SIG-M5 treated with dmso at 0.1 percent for 504 hours (cell line): Measurements from ENCODE around the gene CCDC68.
"Not testable (repeated sequence)": the region's sequence is repeated elsewhere in the genome, so short reads cannot be mapped to it uniquely, and the experiment has no call there.

Source experiments
- DNase-seq: peaks from one replicate; lab custom pipeline; 2025; ENCODE audit not compliant: unreplicated experiment; lab: John Stamatoyannopoulos, UW

Gene CCDC68, protein sequence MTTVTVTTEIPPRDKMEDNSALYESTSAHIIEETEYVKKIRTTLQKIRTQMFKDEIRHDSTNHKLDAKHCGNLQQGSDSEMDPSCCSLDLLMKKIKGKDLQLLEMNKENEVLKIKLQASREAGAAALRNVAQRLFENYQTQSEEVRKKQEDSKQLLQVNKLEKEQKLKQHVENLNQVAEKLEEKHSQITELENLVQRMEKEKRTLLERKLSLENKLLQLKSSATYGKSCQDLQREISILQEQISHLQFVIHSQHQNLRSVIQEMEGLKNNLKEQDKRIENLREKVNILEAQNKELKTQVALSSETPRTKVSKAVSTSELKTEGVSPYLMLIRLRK

DNA sequence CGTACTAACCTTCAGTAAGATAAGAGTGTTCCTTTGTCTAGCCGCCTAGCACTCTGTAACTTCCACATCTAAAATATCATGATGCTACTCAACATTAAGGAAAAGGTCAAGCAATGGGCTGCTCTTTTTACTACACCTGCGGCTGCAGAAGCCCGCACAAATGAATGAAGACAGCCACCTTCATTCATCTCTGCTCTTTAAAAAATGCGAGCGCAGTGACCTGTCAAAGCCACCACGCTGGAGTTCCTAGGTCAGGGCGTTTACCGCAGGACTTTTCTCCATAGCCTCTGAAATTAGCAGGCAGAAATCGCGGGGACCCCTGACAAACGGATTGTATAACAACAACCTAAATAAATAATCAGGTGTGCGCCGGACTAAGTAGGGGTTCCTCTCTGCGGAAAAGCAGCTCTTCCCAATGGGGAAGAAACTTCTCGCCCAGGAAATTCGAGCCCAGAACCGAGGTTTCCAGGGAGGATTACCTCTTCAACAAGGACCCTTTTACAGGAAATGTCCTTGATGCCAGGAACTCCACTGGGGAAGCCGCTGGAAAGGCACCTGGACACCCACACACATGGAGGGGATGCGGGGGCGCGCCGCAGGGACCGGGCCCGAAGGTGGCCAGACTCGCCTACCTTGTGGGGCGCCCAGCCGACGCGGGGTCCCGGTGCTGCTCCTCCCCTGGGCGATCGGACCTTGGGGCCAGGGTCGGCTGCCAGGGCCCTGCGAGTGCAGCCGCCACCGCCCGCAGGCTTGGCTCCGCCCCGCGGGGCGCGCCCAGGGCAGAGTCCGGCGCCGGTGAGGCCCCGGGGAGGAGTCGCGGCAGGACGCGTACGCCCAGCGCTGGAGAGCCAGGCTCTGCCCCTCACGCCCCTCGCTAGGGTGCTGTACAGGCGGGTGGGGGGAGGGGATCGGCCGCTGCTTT lies at the start of gene CCDC68:
CCDC68 (minus strand) TSS at position 758 of the 922 bp plus-strand sequence. CDS start 16,670 bp downstream, outside the sequence.
- no peak for DNase-seq

DNA sequence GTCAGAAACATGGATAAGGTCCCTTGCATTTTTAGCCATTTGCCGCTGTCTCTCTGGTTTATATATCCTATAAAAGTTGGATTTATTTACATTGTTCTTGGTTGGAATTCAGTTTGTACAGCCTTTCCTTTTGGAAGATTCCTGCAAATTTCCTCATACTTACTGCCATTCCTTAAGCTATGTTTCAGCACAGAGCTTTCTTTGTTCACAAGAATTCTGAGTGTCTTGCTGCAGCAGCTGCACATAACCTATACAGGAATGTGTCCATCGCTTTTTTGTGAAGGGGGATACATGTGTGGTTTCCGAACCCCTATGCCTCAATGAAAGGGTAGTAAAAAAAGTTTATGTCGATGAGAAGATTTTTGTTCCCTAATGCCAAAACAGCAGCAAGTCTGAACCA lies 48.3 kb upstream of the CCDC68 start:
- no peak for DNase-seq

DNA sequence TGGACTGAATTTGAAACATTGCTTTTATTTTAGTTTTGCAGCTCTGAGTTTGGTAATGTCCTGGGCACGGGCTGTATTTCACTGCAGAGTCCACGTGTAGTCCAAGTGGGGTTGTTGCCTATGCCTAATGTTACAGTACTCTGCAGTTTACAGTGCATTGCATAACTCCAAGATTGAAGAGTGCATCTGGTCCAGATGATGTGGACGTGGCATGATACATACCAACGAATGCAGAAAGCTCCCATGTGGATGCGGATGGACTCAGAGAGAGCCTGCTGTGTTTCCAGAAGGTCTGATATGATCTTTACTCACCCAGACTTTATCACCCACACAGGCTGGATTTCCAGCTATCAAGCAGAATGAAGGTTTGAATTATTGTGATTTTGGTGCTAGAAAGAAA lies 44.4 kb upstream of the CCDC68 start:
- DNase-seq: no peak

DNA sequence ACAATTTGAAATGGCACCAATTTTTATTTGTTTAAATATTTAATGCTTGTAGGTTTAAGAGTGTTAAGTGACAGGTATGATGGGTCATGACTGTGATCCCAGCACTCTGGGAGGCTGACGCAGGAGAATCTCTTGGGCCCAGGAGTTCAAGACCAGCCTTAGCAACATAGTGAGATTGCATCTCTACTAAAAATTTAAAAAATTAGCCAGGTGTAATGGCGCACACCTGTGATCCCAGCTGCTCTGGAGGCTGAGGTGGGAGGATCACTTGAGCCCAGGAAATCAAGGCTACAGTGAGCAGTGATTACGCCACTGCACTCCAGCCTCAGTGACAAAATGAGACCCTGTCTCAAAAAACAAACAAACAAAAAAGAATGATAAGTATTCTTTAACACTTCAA lies 43.0 kb upstream of the CCDC68 start:
- no peak for DNase-seq

DNA sequence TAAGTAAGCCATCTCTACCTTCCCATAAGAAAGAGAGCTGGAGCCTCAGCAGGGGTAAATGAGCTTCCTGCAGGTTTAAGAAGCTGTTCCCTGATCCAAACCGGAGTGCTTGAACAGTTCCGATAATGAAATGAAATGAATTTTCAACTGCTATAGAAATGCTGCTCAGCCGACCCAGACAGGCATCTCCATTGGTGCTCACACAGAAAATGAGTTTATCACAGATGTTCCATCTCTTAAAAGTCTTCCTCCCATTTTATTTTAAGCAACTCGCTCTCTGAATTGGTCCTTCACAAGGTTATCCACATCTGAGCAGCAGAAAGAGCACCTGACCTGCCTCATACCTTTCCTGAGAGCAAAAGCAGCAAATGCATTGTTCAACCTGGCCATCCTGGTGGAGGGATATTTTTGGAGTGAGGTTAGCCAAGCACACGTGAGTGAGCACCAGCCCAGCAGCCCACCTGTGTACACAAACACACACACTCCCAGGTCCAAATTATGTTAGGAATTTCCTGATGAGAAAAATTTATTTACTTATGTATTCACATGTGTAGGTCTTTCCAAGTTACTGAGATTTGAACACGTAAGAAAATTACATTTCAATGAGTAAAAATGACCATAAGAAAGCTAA lies 42.2 kb upstream of the CCDC68 start:
- no peak for DNase-seq

DNA sequence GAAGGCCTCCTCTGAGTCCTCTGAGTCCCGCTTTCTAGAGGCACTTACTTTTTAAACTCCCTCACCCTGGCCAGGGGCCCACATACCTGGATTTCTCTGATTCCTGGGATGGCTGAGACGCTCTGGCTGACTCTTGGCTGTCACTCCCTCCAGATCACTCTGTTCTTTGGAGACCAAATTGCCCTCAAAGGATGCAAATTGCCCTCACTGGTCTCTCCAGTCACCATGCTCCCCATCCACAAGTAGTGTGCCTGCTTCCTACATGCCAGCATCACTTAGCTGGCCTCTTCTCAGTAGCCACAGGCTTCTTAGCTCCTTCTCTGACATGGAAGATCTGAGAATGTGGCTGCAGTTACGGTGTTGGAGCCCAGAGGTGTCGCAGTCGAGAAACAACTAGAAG lies 41.3 kb upstream of the CCDC68 start:
- no peak for DNase-seq

GRCh38 chr18:54999016-54999415 lies 39.8 kb upstream of the CCDC68 start:
- DNase-seq: no peak

- DNase-seq: no peak
Measured at GRCh38 chr18:54995421-54996143, 36.3 kb upstream of the CCDC68 start.

- no peak for DNase-seq
Measured at GRCh38 chr18:54991981-54992380, 32.7 kb upstream of the CCDC68 start.

DNA sequence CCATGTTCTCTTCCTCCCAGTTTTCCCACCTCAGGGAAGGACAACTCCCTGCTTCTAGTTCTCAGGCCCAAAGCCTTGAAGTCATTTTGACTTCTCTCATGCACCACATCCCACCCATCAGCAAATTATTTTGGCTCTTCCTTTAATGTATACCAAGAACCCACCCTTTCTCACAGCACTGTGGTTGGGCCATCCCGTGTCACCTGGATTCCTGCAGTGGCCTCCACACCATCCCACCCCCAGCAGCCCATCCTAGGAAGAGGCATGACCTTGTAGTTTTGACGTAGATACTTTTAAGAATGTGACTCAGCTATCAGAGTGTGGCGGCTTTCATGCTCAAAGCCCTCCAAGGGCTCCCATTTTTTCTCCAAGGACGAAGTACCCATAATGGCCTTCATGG lies 25.6 kb upstream of the CCDC68 start:
- no peak for DNase-seq

- no peak for DNase-seq
Measured at GRCh38 chr18:54983791-54984190, 24.5 kb upstream of the CCDC68 start.

GRCh38 chr18:54983041-54983686 lies 23.9 kb upstream of the CCDC68 start:
- peak; percentile 52 for DNase-seq

GRCh38 chr18:54981076-54981475 lies 21.8 kb upstream of the CCDC68 start:
- no peak for DNase-seq

- DNase-seq: no peak
Measured at GRCh38 chr18:54975598-54975997, 16.3 kb upstream of the CCDC68 start.

GRCh38 chr18:54973046-54973445 lies 13.8 kb upstream of the CCDC68 start:
- DNase-seq: no peak

DNA sequence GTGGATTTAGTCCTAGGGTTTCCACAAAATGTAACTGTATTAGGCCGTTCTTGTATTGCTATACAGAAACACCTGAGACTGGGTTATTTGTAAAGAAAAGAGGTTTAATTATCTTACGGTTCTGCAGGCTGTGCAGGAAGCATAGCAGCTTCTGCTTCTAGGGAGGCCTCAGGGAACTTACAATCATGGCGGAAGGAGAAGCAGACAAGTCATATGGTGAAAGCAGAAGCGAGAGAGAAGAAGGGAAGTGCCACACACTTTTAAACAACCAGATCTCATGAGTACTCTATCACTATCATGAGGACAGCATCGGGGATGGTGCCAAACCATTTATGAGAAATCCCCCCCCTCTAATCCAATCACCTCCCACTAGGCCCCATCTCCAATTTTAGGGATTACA lies 9.5 kb upstream of the CCDC68 start:
- no peak for DNase-seq

DNA sequence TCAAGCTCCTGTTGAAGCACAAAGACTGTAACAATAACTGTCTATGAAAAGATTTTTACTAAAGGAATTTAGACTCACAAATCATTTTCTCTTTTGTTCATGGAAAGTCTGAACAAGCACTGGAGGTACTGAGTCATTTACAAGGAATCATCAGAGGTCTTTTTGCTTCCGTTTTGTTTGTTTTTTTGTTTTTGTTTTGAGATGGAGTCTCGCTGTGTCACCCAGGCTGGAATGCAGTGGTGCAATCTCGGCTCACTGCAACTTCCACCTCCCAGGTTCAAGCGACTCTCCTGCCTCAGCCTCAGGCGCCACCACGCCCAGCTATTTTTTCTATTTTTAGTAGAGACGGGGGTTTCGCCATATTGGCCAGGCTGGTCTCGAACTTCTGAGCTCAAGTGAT lies 9.0 kb upstream of the CCDC68 start:
- DNase-seq: not testable (repeated sequence)

- no peak for DNase-seq
Measured at GRCh38 chr18:54967786-54968185, 8.5 kb upstream of the CCDC68 start.

DNA sequence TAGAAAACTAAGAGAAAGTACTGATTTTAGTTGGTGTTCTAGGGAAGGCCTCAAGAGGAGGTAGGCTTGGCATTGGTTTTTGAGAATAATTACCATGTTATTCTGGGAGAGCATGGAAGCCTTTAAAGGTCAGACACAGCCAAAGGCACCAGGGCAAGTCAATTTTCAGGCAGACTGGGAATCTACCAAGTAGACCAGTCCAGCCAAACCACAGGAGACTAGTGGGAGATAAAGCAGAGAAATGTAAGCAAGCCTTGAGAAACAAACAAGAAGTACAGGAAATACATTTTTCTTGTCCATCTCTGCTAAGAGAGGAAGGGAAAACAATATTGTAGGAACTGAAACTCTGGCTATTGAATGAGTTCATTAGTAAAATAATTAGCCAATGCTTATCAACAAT lies 5.5 kb upstream of the CCDC68 start:
- DNase-seq: no peak

DNA sequence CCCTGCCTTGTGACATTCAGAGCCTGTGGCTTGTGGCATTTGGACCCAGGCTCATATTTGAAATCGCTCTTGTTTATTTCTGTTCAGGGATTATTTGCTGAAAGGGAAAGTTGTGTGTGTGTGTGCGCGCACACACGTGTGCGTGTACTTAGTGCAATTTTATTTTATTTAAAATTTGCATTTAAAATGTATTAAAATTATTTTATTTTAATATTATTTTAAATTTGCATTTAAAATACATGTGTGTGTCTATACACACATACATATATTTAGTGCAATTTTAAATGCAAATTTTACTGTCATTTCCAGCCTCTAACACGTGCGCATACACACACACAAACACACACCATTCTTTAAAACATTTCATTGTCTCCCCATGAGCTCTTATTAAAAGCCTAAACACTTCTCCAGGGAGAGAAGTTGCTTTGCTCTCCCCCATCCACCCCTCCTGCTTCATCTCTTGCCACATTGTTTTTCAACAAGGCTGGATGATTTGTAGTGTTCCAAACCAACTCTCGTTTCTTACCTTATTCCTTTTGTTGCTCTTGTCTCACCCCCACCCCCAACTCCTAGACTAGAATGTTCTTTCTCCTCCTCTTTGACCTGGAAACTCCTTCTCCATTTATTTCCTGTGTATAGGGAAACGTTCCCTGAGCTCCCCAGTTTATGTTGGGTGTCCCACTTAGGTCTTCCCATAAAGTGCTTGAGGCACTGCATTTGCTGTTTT lies 3.8 kb upstream of the CCDC68 start:
- no peak for DNase-seq
